Retinal pigment epithelial cell (primary cell): ENCODE results near the gene TOMM6.

ENCODE experiments used
- DNase-seq: peaks from one replicate; pipeline ENCODE4 v3.0.0-alpha.2; 2010; ENCODE audit warnings: low read depth
- H3K4me3 ChIP-seq: 2 replicates; pipeline ENCODE4 v1.5.1; 2011; ENCODE audit warnings: mild to moderate bottlenecking, low read length, control low read depth, moderate library complexity
- TF ChIP-seq, protein P1 (sequence below): conservative IDR thresholded peaks from 2 replicates; pipeline ENCODE4 v1.5.1; 2011; ENCODE audit warnings: low read depth, low read length, control low read depth, inconsistent platforms

TOMM6 gene

DNA sequence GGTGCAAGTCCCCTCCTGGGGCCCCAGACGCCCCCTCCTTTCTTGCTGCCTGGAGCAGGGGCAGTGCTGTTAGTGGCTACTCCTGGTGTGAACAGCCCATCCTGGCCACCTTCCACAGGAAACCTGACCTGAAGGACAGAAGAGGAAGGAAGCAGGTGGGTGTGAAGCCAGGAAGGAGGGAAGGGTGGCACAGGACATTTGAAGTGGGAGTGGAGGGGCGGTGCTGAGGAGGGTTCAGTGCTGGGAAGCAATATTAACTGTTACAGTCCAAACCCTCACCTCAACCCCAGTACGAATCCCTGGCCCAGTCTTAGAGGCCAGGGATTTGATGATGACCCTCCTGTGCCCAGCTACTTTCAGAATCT lies 6.1 kb upstream of the TOMM6 start:
- H3K4me3 ChIP-seq, result peak overlapping the region; percentile 70
- no peak for DNase-seq
- TF ChIP-seq, protein P1, sequence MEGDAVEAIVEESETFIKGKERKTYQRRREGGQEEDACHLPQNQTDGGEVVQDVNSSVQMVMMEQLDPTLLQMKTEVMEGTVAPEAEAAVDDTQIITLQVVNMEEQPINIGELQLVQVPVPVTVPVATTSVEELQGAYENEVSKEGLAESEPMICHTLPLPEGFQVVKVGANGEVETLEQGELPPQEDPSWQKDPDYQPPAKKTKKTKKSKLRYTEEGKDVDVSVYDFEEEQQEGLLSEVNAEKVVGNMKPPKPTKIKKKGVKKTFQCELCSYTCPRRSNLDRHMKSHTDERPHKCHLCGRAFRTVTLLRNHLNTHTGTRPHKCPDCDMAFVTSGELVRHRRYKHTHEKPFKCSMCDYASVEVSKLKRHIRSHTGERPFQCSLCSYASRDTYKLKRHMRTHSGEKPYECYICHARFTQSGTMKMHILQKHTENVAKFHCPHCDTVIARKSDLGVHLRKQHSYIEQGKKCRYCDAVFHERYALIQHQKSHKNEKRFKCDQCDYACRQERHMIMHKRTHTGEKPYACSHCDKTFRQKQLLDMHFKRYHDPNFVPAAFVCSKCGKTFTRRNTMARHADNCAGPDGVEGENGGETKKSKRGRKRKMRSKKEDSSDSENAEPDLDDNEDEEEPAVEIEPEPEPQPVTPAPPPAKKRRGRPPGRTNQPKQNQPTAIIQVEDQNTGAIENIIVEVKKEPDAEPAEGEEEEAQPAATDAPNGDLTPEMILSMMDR, result no peak

DNA sequence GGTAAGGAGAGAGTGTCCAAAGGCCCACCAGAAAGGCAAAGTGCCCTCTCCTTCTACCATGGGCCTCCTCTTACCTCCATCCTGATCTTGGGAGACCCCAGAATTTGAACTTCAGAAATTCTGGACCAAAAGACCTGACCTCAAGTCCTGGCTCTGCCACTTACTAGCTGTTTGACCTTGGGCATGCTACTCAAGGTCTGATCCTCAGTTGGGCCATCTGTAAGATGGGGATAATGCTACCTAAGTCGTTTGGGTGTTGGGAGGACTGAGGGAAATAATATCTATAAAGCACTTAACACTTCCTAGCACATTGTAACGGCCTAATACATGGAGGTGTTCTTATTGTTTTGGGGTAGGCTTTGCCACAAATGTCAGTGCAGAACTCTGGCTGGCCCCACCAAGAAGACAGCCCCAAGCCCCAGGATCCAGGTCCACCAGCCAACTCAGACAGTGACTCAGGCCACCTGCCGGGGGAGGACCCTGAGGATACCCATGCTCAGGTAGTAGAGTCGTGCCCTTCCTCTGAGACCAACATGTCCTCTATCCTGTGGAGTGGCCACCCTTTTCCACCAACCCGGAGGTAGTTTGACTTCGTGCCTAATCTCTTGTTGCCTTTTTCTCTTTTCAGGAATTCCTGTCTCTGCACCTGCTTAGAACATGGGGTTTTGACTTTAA lies 4.3 kb upstream of the TOMM6 start:
- H3K4me3 ChIP-seq, result no peak overlapping the region
- DNase-seq, result no peak
- TF ChIP-seq, protein P1, result no peak

DNA sequence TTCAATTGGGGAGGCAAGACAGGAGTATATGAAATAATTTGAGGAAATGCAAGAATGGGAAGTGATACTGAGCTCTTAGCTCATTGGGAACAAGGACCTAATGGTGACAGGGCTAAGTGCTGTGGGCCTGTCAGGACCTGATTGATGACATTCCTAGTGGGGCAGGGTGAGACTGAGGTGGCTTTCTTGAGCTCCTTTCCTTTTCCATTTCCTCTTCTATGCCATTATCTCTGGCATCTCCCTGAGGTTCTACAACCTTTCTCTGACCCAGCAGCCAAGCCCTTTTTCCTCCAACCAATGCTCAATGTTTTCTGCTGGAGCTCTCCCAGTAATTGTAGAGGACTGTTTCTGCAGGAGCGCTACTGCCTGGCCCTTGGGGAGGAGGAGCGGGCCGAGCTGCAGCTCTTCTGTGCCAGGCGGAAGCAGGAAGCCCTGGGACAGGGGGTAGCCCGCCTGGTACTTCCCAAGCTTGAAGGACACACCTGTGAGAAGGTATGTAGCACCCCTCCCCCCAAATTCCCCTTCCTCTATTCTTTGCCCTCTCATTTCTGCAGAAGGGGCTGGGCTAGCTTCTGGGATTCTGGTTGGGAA lies 2.8 kb upstream of the TOMM6 start:
- no peak for DNase-seq
- no peak overlapping the region for H3K4me3 ChIP-seq
- TF ChIP-seq, protein P1, result no peak

DNA sequence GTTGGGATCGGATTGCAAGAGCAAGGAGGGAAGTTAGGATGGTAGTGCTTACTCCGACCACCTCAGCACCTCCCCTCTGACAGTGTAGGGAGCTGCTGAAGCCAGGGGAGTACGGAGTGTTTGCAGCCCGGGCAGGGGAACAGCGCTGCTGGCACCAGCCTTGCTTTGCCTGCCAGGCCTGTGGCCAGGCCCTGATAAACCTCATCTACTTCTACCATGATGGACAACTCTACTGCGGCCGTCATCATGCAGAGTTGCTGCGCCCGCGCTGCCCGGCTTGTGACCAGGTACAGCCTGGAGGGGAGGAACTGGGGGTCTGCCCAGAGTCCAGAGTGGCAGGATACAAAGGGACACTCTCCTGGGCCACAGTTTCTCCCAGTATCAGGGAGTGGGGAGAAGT lies 2.2 kb upstream of the TOMM6 start:
- no peak overlapping the region for H3K4me3 ChIP-seq
- DNase-seq, result no peak
- TF ChIP-seq, protein P1, result no peak

DNA sequence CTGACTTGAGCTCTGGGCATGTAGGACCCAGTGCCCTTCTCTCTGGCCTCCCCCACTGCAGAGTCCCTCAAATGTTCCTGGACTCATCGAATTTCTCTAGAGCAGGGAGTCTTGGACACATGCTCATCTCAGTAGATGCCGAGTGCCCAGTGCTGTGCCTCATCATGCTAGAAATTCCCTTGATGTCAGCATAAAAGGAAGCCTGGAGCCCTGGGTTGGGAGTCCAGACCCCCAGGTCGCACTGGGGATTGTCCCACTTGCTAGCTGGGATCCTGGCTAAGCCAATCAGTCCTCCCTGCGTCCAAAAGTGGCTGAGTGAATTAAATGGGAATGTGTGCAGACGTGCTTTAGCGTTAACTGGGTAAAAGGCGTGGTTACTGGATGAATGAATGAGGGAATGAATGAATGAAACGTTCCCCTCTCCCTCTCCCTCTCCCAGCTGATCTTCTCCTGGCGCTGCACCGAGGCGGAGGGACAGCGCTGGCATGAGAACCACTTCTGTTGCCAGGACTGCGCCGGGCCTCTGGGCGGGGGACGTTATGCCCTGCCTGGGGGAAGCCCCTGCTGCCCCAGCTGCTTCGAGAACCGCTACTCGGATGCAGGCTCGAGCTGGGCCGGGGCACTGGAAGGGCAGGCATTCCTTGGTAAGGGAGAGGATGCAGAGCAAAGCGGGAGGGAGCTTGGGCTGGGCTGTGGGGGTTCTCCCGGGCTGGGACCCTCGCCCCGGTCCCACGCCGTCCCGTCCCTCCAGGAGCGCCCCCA lies 1.6 kb upstream of the TOMM6 start:
- DNase-seq, result no peak
- TF ChIP-seq, protein P1, result no peak
- peak overlapping the region; percentile 55 for H3K4me3 ChIP-seq

DNA sequence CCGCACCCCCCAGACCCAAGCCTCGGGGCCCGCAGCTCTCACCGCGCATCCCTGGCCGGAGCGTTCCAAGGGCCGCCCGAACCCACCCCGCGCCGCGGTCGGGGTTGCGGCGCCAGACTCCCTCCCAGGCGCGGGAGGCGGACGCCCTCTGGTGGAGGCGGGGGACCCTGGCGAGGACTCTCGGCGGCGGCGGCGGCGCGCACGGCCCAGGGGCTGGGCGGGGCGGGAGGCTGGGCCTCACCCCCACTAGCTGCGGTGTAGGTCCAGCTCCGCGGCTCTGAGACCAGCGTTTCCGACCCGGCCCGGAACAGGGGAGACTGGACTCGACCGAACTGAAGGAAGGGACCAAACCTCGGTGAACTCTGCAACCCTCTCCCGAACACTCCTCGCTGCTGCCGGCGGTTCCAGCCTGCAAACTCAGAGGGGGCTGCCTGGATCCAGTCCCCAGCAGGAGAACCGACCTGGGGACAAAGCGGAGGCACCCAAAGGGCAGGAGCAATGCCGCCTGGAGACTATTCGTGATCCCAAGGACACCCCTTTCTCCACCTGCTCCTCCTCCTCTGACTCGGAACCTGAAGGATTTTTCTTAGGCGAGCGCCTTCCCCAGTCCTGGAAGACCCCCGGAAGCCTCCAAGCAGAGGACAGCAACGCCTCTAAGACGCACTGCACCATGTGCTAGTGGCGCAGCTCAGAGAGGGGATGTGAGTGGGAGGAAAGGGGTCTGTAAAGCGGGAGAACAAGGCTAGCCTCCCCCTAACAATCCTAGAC lies 859 bp upstream of the TOMM6 start:
- peak overlapping the region; percentile 100 for H3K4me3 ChIP-seq
- TF ChIP-seq, protein P1, result peak; percentile 57
- no peak for DNase-seq
